Measurements from ENCODE around the gene TNK2.

DNA sequence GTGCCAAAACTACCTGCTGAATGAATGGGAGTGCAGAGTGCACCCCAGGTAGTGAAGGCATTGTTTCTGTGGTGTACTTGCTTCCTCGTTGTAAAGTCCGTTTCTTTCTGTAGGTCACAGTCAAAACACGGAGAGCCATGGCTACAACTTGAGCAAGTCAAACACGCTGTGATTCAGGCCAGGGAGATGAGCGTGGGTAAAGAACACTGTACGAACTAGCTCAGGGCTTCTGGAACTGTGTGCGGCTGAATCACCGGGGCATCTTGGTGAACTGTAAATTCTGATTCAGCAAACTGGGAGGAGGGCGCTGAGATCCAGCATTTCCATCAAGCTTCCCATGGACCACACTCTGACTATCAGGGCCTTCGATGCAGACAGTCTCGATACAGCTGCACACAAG, 5.0 kb upstream of the TNK2 start:
- TF ChIP-seq, protein P1, sequence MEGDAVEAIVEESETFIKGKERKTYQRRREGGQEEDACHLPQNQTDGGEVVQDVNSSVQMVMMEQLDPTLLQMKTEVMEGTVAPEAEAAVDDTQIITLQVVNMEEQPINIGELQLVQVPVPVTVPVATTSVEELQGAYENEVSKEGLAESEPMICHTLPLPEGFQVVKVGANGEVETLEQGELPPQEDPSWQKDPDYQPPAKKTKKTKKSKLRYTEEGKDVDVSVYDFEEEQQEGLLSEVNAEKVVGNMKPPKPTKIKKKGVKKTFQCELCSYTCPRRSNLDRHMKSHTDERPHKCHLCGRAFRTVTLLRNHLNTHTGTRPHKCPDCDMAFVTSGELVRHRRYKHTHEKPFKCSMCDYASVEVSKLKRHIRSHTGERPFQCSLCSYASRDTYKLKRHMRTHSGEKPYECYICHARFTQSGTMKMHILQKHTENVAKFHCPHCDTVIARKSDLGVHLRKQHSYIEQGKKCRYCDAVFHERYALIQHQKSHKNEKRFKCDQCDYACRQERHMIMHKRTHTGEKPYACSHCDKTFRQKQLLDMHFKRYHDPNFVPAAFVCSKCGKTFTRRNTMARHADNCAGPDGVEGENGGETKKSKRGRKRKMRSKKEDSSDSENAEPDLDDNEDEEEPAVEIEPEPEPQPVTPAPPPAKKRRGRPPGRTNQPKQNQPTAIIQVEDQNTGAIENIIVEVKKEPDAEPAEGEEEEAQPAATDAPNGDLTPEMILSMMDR (IDR thresholded peaks at IDR 0.05) = no peak
- no peak for TF ChIP-seq POLR2A (IDR thresholded peaks at IDR 0.05)

Data from thyroid gland (tissue), 4 donors.